HG02970 (cell line): ENCODE results near the gene CD300C.
"Not testable (repeated sequence)": the region's sequence is repeated elsewhere in the genome, so short reads cannot be mapped to it uniquely, and the experiment has no call there.

ENCODE experiments used
- ATAC-seq: cut with Tn5 transposase; IDR thresholded peaks from one replicate; pipeline ENCODE4 v1.9.1; 2021; ENCODE audit warnings: mild to moderate bottlenecking, moderate library complexity, moderate number of reproducible peaks; ENCODE audit not compliant: unreplicated experiment, low FRiP score

CD300C gene

GRCh38 chr17:74565126-74565525 lies 19.2 kb upstream of the CD300C start:
- ATAC-seq, result no peak

GRCh38 chr17:74563358-74563757 lies 17.4 kb upstream of the CD300C start:
- ATAC-seq, result no peak

- ATAC-seq, result no peak
These were observed 15.7 kb upstream of the CD300C start for GRCh38 chr17:74561586-74561985.

- ATAC-seq, result no peak
These were observed 13.1 kb upstream of the CD300C start for GRCh38 chr17:74558882-74559519.

- not testable (repeated sequence) for ATAC-seq
These were observed 12.5 kb upstream of the CD300C start for GRCh38 chr17:74558402-74558801.

GRCh38 chr17:74555427-74555940 lies 9.6 kb upstream of the CD300C start:
- ATAC-seq, result no peak

GRCh38 chr17:74554909-74555308 lies 9.0 kb upstream of the CD300C start:
- ATAC-seq, result no peak

- ATAC-seq, result no peak
These were observed 6.1 kb upstream of the CD300C start for GRCh38 chr17:74552037-74552436.

- ATAC-seq, result no peak
These were observed 4.7 kb upstream of the CD300C start for GRCh38 chr17:74550602-74551001.

- ATAC-seq, result no peak
These were observed 3.4 kb upstream of the CD300C start for GRCh38 chr17:74549343-74549742.

- no peak for ATAC-seq
These were observed 1.8 kb upstream of the CD300C start for GRCh38 chr17:74547736-74548135.

- no peak for ATAC-seq
These were observed 1.3 kb upstream of the CD300C start for GRCh38 chr17:74547264-74547663.

- no peak for ATAC-seq
These were observed 671 bp upstream of the CD300C start for GRCh38 chr17:74546586-74546985.

- ATAC-seq, result no peak
These were observed 698 bp downstream of the CD300C start for GRCh38 chr17:74544991-74545842.

GRCh38 chr17:74543891-74544760 lies 1.8 kb downstream of the CD300C start:
- ATAC-seq, result no peak

GRCh38 chr17:74543406-74543805 lies 2.5 kb downstream of the CD300C start:
- no peak for ATAC-seq

- no peak for ATAC-seq
These were observed 3.1 kb downstream of the CD300C start for GRCh38 chr17:74542727-74543383.

GRCh38 chr17:74542166-74542565 lies 3.7 kb downstream of the CD300C start:
- no peak for ATAC-seq

- no peak for ATAC-seq
These were observed 4.5 kb downstream of the CD300C start for GRCh38 chr17:74541176-74542111.
